ENCODE data around the gene C12orf57. TPM values are rescaled to one million over a fixed set of nuclear protein-coding genes. Genes with fewer than 3 reads are reported as not detected.

Gene C12orf57
- total and polyA plus RNA-seq, 2 of the 13 experiments (the other 11 are each of a cell fraction or from before 2014, with no cell fraction given), result 84.0 to 287 TPM

GRCh38 chr12:6943722-6944380 is at the start of gene C12orf57, which contains the start of gene RNU7-1 (continued):
- TF ChIP-seq, protein P1, sequence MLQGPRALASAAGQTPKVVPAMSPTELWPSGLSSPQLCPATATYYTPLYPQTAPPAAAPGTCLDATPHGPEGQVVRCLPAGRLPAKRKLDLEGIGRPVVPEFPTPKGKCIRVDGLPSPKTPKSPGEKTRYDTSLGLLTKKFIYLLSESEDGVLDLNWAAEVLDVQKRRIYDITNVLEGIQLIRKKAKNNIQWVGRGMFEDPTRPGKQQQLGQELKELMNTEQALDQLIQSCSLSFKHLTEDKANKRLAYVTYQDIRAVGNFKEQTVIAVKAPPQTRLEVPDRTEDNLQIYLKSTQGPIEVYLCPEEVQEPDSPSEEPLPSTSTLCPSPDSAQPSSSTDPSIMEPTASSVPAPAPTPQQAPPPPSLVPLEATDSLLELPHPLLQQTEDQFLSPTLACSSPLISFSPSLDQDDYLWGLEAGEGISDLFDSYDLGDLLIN (CRISPR knock-in tag; IDR thresholded peaks at IDR 0.05; ENCODE audit: borderline replicate concordance), result 0 out of 2 replicates have a peak, but pooled peaks have one; percentile 94
- TF ChIP-seq ATF7 (IDR thresholded peaks at IDR 0.05), result no peak
- TF ChIP-seq ATF7 (CRISPR knock-in tag; IDR thresholded peaks at IDR 0.05), result peak; percentile 27; the same call in 1 of the 2 replicates
- TF ChIP-seq RFX1 (IDR thresholded peaks at IDR 0.05), result no peak
- peak; percentile 82; the same call in 1 of the 2 replicates for TF ChIP-seq ZNF350 (CRISPR knock-in tag; IDR thresholded peaks at IDR 0.05; ENCODE audit: borderline replicate concordance, low read depth)
- peak; percentile 70; the same call in 1 of the 2 replicates for TF ChIP-seq FOXJ3 (CRISPR knock-in tag; IDR thresholded peaks at IDR 0.05; ENCODE audit: borderline replicate concordance)
- TF ChIP-seq ZNF749 (CRISPR knock-in tag; IDR thresholded peaks at IDR 0.05; ENCODE audit: borderline replicate concordance), result peak; percentile 88; the same call in 1 of the 2 replicates
- no peak for TF ChIP-seq ZNF292 (CRISPR knock-in tag; IDR thresholded peaks at IDR 0.05; ENCODE audit: borderline replicate concordance, low read depth)
- TF ChIP-seq ZNF772 (CRISPR knock-in tag; IDR thresholded peaks at IDR 0.05), result no peak
- TF ChIP-seq, protein P2, sequence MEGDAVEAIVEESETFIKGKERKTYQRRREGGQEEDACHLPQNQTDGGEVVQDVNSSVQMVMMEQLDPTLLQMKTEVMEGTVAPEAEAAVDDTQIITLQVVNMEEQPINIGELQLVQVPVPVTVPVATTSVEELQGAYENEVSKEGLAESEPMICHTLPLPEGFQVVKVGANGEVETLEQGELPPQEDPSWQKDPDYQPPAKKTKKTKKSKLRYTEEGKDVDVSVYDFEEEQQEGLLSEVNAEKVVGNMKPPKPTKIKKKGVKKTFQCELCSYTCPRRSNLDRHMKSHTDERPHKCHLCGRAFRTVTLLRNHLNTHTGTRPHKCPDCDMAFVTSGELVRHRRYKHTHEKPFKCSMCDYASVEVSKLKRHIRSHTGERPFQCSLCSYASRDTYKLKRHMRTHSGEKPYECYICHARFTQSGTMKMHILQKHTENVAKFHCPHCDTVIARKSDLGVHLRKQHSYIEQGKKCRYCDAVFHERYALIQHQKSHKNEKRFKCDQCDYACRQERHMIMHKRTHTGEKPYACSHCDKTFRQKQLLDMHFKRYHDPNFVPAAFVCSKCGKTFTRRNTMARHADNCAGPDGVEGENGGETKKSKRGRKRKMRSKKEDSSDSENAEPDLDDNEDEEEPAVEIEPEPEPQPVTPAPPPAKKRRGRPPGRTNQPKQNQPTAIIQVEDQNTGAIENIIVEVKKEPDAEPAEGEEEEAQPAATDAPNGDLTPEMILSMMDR (CRISPR knock-in tag; IDR thresholded peaks at IDR 0.05), result no peak
- TF ChIP-seq TSC22D2 (CRISPR knock-in tag; IDR thresholded peaks at IDR 0.05; ENCODE audit: borderline replicate concordance), result no peak
- TF ChIP-seq PRMT3 (CRISPR knock-in tag; IDR thresholded peaks at IDR 0.05; ENCODE audit: borderline replicate concordance, low read depth), result peak; percentile 79
- TF ChIP-seq BCL3 (CRISPR knock-in tag; IDR thresholded peaks at IDR 0.05), result no peak
- TF ChIP-seq, protein P3, sequence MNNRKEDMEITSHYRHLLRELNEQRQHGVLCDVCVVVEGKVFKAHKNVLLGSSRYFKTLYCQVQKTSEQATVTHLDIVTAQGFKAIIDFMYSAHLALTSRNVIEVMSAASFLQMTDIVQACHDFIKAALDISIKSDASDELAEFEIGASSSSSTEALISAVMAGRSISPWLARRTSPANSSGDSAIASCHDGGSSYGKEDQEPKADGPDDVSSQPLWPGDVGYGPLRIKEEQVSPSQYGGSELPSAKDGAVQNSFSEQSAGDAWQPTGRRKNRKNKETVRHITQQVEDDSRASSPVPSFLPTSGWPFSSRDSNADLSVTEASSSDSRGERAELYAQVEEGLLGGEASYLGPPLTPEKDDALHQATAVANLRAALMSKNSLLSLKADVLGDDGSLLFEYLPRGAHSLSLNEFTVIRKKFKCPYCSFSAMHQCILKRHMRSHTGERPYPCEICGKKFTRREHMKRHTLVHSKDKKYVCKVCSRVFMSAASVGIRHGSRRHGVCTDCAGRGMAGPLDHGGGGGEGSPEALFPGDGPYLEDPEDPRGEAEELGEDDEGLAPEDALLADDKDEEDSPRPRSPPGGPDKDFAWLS (CRISPR knock-in tag; IDR thresholded peaks at IDR 0.05; ENCODE audit: borderline replicate concordance), result 0 out of 2 replicates have a peak, but pooled peaks have one; percentile 45
- TF ChIP-seq, protein P4, sequence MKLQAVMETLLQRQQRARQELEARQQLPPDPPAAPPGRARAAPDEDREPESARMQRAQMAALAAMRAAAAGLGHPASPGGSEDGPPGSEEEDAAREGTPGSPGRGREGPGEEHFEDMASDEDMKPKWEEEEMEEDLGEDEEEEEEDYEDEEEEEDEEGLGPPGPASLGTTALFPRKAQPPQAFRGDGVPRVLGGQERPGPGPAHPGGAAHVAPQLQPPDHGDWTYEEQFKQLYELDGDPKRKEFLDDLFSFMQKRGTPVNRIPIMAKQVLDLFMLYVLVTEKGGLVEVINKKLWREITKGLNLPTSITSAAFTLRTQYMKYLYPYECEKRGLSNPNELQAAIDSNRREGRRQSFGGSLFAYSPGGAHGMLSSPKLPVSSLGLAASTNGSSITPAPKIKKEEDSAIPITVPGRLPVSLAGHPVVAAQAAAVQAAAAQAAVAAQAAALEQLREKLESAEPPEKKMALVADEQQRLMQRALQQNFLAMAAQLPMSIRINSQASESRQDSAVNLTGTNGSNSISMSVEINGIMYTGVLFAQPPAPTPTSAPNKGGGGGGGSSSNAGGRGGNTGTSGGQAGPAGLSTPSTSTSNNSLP (IDR thresholded peaks at IDR 0.05; ENCODE audit: low read depth, low read length), result no peak
- peak; percentile 15; the same call in 1 of the 2 replicates for TF ChIP-seq GTF3A (CRISPR knock-in tag; conservative IDR thresholded peaks at IDR 0.05)
- peak; percentile 52; the same call in 1 of the 2 replicates for TF ChIP-seq NFE2 (CRISPR knock-in tag; IDR thresholded peaks at IDR 0.05)
- TF ChIP-seq TCF7 (IDR thresholded peaks at IDR 0.05; ENCODE audit: low read depth), result no peak
- TF ChIP-seq ZNF558 (CRISPR knock-in tag; IDR thresholded peaks at IDR 0.05; ENCODE audit: borderline replicate concordance), result no peak
- peak; percentile 84 for TF ChIP-seq CCDC6 (CRISPR knock-in tag; IDR thresholded peaks at IDR 0.05)
